Stomach (tissue), 4 donors: ENCODE measurements around the gene RELN.

Experiments
- CTCF ChIP-seq, 7 experiments: fragments of 450-650 bp in 4 of 7; fragments of 200-600 bp in 3 of 7; sonication (generic) in 3 of 7; IDR thresholded peaks; one replicate each; pipeline ENCODE4 v1.5.1; 2016 to 2019; ENCODE audit warnings: antibody characterized with exemption in 7 of 7, control low read depth in 2 of 7, mild to moderate bottlenecking in 1 of 7
- EP300 ChIP-seq: sonication (generic); formaldehyde crosslinking; IDR thresholded peaks from one replicate; pipeline ENCODE4 v1.6.1; 2017; ENCODE audit warnings: antibody characterized with exemption
- POLR2A ChIP-seq, 4 donors: fragments of 450-650 bp; IDR thresholded peaks; one replicate each; pipeline ENCODE4 v1.6.1; 2016; ENCODE audit warnings: antibody characterized with exemption in 4 of 4, control low read depth in 2 of 4, mild to moderate bottlenecking in 1 of 4, moderate library complexity in 1 of 4
- POLR2AphosphoS5 ChIP-seq, 3 donors: sonication (generic); formaldehyde crosslinking; IDR thresholded peaks; one replicate each; pipeline ENCODE4 v1.6.1; 2016; ENCODE audit warnings: antibody characterized with exemption in 3 of 3

GRCh38 chr7:103996639-103997038, 7.2 kb upstream of the RELN start:
- TF ChIP-seq POLR2A (IDR thresholded peaks at IDR 0.05) (no peak), CTCF (IDR thresholded peaks at IDR 0.05) (no peak), EP300 (no peak), POLR2AphosphoS5 (IDR thresholded peaks at IDR 0.05) (no peak)
